GM15510 (cell line): Measurements from ENCODE around the gene COA6.

Source experiments
- POLR2A ChIP-seq: IDR thresholded peaks from 3 replicates; pipeline ENCODE4 v1.6.1; 2011; ENCODE audit warnings: borderline replicate concordance; ENCODE audit not compliant: insufficient read length; ENCODE audit errors: extremely low read depth

The COA6 gene

DNA sequence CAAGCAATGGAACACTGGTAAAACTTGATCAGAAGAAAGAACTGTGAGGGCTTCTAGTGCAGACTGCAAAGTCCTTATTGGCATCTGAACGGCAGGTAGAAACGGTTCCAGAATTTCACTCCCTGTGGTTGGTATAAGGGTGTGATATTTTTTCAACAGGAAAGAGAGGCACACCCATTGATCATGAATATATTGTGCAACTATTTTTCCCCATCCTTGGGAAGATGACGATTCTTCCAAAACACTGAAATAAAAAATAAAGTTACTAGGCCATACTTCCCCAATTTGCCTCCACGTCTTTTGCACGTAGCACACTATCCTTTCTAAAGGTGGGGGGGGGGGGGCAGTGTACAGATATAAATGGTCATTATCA, 56.2 kb downstream of the COA6 start:
- TF ChIP-seq POLR2A = no peak

DNA sequence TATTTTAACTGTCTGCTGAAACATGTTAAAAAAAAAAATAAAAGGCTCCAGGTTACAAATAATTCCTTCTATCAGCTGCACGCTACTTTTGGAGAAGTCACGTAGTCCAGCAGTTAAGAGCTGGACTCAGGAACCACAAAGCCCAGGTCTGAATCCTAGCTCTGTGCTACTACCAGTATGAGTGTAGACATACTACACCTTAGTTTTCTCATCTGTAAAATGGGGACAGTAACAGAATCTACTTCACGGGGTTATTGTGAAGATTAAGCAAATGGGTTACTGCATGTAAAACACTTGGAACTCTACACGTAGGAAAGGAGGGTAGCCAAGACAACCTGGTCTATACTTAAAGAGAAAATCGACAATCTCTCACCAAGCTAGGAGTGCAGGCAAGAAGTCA, 57.4 kb downstream of the COA6 start:
- no peak for TF ChIP-seq POLR2A

DNA sequence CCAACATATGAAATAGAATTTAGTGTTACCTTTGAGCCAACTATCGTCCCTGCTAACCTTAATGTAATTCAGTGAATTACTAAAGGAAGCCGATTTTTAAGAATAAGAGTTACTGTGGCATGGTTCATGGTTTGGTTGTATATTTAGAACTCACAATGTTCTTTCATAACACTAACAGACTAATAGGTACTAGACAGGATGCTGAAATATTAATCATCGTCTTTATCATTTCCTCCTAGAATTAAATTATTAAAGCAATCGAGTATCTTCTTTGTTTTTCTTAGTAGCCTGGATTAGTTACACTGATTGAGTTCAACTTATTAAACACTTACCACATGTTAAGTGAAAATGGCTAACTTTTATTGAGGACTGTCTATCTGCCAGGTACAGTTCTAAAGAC, 58.0 kb downstream of the COA6 start:
- no peak for TF ChIP-seq POLR2A

DNA sequence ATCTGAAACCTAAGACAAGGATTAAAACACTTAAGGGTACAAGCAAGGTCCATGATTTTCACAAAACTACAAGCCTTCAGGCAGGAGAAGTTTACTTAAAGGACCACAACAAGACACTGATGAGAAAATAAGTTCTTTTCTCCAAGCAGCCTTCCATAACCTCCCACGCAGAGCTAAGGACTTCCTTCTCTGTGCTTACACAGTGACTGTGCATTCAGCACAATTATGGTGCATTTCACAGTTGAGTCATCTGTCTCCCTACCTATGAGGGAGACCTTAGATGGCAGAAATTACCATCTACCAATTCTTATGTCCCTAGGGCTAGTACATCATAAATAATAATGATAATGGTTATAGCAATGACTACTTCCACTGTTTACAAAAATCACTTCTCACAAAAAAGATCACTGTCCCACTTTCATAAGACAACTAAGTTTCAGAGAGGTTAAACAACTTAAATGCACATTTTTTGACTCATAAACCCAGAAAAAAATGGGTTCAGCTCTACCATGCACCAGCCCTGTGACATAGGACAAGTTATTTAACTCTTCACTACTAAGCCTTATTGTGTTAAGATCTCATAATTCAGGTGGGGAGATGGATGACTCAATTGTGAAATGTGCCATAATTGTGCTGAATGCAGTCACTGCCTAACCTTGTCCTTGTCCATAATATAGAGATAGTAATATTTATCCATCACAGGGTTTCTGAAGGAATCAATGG, 60.5 kb downstream of the COA6 start:
- no peak for TF ChIP-seq POLR2A
